A172 (cell line): ENCODE results near the gene CDC14B. TPM values are rescaled to one million over a fixed set of nuclear protein-coding genes. Genes with fewer than 3 reads are reported as not detected.
"Not testable (repeated sequence)": the region's sequence is repeated elsewhere in the genome, so short reads cannot be mapped to it uniquely, and the experiment has no call there.

ENCODE experiments used
- DNase-seq: peaks from one replicate; pipeline ENCODE4 v3.0.0-alpha.2; 2015; ENCODE audit warnings: low spot score
- total RNA-seq: library from RNA; depleted of rRNA; stranded (reverse); fragments of >200 nt; shearing (Covaris generic); gene quantifications from 2 replicates; pipeline ENCODE4 v1.2.3, GENCODE V29; 2014; rRNA removed

The CDC14B gene
- total RNA-seq, result 24.0 and 27.1 TPM in 2 replicates

DNA sequence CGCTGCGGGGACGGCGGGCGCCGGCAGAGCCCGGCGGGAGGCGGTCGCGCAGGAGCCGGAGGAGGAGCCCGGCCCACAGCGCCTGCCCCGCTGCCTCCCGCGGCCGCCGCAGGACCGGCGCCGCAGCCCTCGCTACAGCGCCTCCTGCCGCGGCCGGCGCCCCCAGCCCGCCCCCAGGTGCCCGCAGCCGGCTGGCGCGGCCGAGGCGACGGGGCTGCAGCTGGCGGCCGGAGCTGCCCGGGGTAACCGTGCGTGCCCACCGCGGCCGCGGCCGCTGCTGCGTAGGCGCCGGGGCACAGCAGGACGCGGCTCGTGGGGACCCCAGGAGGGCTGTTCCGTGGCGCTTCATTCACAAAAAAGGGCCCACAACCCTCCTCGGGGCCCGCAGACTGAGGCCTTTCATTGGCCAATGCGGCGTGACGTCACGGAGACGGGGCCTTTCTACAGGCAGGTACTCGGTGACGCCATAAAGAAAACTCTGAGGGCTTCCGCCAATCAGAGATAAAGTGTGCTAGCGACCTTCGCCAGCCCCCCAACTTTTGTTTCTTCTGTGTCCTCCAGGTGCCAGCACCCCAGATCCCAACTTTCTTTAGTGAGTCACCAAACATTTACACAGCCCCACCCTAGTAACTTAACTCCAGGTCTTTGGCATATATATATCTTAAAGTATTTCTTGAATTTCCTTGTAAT, at the start of gene CDC14B:
CDC14B (minus strand) TSS at position 353 of the 690 bp plus-strand sequence. CDS start 465 bp downstream, outside the sequence.
- peak; percentile 95 for DNase-seq

DNA sequence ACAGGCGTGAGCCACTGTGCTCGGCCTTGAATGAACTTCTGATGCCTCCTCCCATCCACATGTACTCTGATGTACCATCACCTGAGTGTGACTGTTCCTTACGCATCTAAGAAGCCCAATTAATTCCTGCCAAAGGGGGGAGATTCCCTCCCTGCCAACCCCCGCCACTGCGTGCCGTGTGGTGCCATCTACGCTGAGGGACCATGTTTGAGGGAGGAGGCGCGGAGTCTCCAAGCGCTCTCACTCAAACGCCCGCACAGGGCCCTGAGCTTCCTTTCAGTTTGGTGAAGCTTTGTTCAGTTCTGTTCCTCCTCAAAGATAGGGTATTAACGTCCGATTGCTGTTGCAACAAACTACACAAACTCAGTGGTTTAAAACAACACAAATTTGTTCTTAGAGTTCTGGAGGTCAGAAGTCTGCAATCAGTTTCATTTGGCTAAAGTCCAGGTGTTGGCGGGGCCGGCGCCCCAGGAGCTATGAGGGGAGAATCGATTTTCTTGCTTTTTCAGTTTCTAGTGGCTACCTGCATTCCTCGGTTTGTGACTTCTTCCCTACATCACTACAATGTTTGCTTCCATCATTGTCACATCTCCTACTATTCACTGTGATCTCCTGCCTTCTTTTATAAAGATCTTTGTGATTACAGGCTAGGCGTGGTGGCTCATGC, 49.4 kb upstream of the CDC14B start:
- no peak for DNase-seq

DNA sequence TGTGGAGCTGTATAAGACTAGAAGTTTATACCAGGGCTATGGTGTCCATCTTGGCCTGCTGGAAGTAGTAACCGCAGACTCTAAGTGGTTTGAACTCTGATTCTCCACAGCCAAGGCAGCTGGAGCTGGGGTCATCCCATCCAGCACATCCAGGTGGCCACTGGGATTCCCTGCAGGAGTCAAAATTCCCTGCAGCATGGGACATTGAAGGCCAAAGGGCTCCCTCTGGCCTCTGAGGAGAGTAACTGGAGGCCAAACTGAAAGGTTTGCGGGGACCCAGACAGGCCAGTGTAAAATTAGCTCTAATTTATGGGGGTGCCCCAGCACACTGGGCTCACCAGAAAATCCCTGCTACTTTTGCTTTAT, 47.7 kb upstream of the CDC14B start:
- no peak for DNase-seq

DNA sequence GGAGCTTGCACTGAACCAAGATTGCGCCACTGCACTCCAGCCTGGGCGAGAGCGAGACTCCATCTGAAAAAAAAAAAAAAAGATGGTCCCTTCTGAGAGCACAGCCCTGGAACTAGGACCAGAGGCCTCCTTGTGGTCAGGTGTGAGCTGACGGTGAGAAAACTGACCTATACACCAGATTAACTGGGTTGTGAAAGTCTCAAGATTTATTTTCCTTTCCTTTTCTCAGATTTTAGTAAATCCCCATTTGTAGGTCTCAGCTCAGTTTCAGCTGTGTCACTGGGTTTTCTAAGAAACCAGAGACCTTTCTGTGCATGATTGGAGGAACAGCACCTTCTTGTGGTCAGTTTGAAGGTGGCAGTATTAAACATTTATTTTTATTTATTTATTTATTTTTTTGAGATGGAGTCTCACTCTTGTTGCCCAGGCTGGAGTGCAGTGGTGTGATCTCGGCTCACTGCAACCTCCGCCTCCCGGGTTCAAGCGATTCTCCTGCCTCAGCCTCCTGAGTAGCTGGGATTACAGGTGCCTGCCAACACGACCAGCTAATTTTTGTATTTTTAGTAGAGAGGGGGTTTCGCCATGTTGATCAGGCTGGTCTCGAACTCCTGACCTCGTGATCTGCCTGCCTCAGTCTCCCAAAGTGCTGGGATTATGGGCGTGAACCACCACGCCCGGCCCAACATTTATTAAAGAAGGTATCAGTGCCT, 47.2 kb upstream of the CDC14B start:
- peak; percentile 80 for DNase-seq

DNA sequence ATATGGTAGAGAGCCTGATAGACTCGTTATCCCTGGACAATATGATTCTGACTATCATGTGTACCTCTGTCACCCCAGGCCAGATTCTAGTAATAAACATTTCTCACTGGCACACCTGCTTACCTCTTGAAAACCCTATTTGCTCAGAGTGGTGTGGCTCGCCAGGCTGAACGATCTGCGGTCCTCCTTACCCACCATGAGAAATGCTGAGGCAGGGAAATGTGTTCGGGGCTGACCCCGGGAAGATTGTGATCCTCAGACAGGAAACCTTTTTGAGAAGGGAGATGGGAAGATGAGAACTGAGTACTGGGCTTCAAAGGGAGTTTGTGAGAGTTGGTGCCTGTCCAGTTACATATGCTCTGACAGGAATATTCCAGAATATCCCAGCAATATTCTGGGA, 46.1 kb upstream of the CDC14B start:
- DNase-seq, result no peak

DNA sequence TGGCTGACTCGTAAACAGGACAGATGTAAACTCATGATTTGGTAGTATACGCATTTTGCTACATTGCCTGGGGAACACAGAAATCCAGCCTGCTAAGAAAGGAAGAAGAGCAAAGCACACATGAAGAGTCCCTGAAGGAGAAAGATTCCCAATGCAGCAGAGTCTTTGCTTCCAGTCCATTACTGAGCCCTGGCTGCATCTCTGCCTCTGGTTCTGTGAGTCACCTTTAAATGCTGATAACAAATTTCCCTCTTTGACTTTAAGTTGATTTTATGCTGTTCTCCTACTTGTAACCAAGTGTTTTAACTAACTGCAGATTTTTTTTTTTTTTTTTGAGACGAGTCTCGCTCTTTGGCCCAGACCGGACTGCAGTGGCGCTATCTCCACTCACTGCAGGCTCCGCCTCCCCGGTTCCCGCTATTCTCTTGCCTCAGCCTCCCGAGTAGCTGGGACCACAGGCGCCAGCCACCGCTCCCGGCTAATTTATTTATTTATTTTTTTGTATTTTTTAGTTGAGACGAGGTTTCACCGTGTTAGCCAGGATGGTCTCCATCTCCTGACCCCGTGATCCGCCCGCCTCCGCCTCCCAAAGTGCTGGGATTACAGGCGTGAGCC, 44.0 kb upstream of the CDC14B start:
- peak; percentile 48 for DNase-seq

DNA sequence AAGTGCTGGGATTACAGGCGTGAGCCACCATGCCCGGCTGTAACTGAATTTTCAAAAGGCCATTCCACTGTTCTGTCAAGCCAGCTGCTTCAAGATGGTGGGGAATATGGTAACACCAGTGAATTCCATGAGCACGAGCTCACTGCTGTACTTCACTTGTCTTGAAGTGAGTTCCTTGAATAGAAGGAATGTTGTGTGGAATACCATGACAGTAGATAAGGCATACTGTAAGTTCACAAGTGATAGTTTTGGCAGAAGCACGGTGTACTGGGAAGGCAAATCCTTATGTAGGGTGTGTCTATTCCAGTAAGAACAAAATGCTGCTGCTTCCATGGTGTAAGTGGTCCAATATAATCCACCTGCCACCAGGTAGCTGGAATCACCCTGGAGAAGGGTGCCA, 42.1 kb upstream of the CDC14B start:
- DNase-seq, result peak; percentile 57

DNA sequence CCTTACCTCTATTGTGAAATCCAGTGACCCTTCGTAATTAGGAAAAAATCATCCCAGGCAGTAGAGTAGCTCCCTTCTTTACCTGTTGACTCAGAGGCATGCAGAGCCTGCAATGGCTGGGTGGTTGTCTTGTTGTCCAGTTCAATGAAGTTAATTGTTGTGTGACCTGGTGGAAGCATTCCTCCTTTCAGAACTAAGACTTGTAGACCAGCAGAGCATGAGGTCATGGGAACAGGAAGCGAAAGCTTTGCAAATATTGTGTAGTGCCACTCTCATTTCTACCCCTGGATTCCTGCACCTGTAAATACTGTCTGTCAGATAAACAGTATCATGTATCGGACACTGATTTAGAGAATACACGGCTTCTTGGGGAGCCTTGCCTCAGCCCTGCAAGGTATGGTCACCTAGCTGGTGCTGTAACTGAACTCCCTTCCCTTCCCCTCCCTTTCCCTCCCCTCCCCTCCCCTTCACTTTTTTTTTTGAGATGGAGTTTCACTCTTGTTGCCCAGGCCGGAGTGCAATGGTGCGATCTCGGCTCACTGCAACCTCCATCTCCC, 41.1 kb upstream of the CDC14B start:
- DNase-seq, result no peak

DNA sequence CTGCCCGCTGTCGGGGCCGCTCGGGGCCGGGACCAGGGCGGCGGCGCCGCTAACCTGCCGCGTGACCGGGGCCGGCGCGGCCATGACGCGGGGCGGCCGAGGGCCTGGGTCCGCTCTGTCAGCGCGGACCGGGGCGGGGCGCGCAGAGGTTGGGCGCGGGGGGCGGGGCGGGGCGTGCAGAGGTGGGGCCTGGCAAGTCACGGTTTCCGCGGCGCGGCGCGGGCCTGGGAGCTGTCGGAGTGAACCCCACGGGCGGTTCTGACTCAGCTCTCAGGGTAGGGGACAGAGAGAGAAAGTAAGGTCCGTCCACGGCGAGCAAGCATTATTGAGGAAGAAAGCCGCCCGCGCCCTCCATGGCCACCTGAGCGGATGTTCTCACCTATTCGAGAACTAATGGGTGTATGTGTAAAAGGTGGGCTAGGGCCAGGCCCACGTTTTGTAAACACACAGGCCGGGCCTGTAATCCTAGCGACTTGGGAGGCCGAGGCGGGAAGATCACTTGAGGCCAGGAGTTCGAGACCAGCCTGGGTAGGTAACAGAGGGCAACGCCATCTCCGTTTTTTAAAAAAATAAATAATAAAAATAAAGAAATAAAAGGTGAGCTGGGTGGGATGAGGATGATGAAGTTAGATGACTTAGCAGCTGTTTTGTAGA, 35.7 kb upstream of the CDC14B start, which contains the start of gene PRXL2C:
PRXL2C (minus strand) TSS at position 120 of the 654 bp plus-strand sequence; CDS start at position 84, 36 bp downstream.
- DNase-seq, result peak; percentile 67

DNA sequence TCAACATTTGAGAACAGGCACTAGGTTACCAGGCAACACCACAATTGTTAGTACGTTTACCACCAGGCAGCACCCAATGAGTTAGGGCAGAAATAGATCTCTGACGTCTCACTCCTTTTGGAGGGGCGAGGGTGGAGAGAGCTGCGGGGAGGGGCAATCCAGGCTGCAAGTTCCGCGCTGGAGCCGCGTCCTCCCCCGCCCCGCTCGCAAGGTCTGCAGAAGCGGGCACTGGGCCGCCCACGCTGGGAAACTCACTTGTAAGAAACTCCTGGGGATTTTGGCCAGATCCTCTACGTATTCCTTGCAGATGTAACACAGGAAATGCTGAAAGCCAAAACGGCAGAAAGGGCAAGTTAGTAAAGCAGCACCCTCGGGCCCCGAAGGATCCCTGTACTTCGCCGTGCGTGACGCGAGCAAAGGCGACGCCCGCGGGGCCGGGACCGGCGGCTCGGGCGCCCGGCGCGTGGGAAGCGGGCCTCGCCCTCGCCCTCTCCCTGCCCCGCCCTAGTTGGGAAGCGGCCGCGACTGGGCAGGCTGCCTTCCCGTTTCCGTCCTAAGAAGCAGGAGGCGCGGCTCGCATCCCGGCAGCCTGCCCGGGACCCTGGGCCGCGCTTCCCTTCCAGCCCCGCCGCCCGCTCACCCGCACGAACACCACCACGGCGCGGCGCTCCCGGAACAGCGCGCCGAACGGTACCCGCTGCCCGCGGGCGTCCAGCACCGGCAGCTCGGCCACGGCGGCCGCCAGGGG, 35.0 kb upstream of the CDC14B start:
- DNase-seq, result peak; percentile 72

DNA sequence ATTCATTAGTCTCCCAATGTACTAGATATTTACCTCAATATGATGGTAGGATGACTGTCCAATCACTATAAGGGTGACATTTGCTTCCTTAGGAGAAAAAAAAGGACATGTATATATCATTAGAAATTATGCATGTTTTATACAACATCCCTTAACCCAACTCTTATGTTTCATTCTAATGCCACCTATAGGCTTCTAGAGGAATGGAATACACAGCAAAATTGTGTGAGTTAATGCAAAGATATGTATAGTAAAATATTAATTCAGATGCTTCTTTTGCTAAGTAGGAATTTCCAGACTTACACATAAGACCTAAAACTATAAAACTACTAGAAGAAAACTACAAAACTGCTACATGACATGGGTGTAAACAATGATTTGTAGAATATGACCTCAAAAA, 32.0 kb upstream of the CDC14B start:
- peak; percentile 41 for DNase-seq

DNA sequence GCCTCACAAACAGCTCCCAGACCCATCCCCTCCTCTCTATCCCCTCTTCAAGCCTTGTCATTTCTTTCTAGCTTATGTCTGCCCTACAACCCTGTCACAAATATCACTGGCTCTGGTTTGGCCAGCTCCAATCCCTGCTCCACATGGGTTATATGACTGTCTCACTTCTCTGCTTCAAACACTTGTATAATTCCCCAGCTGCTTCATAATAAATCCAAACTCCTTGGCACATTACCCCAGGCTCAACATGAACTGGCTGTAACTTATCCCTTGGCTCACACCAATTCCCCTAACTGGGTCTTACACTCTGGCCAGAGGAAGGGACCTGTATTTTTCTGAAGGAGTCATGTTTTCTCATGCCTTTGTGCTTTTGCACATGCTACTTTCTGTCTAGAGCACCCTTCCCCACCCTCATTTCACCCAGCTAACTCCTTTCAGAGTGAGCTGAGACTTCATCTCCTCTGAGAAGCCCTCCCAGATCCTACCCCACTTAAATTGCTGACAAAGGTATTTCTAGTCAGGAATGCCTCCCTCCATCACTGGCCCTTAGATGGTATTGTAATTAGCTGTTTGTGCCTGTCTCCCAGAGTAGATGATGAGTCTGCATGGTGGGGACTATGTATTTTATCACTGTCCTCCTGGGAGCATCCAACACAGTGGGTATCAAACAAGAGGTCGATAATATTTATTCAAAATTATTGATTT, 30.1 kb upstream of the CDC14B start:
- no peak for DNase-seq

DNA sequence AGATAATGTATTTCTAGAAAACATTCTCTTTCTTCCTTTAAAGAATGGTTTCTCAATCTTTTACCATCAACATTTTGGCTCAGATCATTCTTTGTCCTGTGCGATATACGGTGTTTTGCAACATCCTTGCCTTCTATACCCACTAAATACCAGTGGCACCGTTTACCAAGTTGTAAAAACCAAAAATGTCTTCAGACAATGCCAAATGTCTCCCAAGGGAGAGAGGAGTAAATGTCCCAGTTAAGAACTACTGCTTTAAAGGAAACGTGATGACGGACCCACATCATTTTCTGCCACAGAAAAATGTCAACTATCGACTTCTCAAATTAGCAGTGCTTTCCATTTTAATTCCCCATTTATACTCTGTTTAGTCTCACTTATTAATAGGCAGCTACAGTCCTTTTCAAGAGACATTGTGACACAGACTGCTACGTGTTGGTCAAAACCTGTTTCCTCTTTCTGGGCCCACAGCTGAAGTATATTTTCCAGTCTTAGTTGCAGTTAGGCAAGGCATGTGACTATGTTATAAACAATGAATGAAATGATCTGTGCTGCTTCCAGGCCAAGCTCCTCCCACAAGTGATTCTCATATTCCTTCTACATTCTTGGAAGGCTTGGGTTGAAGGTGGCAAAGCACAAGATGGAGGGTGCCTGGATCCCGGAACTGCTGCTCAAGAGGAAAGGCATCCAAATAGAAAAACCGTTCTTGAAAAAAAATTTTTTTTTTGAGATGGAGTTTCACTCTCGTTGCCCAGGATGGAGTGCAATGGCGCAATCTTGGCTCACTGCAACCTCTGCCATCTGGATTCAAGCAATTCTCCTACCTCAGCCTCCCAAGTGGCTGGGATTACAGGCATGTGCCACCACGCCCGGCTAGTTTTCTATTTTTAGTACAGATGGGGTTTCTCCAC, 26.7 kb upstream of the CDC14B start:
- DNase-seq, result peak; percentile 26

DNA sequence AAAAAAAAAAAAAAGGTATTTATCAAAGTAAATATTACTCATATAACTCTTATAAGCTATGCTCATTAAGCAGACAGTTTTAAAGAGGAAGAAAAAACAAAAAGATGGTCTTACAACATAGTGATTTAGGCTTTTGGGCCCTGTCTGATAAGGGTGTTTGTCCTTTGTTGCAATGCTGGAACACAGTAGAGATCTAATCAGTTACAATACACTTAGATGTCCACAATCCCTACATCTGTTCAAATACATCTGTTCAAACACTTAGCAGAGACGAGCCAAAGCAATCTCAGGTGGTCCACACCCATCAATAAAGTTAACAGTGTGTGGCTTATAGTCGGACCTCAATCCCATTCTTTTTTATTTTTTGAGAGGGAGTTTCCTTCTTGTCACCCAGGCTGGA, 24.5 kb upstream of the CDC14B start:
- no peak for DNase-seq

DNA sequence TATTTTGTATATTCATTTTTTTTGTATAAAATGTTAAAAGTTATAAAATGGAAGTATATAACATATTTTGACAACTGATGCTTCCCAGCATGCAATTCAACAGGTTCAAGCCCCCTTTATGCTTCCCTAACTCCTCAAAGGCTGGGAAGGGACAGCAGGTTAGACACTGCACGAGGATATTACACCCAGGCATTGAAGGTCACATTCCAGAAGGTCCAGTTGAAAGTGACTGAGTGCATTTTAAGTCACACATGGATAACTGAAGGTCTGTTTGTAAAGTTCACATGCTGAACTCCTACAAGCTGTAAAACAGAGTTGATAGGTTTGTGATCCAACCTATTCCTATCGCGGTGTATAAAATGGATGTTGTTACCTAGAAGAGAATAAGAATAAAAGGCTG, 21.9 kb upstream of the CDC14B start:
- DNase-seq, result no peak

DNA sequence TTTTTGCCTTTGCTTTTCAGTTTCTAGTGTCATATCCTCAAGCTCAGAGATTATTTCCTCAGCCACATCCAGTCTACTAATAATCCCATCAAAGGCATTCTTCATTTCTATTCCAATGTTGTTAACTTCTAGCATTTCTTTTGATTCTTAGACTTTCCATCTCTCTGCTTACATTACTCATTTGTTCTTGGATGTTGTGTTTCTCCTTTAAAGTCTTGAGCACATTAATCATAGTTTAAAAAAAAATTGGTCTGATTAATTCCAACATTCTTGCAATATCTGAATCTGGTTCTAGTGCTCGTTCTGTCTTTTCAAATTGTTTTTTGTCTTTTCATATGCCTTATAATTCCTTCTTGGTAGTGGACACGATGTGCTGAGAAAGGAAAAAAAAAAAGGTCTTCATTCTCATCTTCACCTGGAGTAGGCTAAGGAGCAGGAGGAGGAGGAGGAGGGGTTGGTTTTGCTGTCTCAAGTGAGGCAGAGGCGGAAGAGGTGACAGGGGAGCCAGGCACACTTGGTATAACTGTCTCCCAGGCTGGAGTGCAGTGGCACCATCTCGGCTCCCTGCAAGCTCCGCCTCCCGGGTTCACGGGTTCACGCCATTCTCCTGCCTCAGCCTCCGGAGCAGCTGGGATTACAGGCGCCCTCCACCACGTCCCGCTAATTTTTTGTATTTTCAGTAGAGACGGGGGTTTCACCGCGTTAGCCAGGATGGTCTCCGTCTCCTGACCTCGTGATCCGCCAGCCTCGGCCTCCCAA, 19.1 kb upstream of the CDC14B start:
- no peak for DNase-seq

DNA sequence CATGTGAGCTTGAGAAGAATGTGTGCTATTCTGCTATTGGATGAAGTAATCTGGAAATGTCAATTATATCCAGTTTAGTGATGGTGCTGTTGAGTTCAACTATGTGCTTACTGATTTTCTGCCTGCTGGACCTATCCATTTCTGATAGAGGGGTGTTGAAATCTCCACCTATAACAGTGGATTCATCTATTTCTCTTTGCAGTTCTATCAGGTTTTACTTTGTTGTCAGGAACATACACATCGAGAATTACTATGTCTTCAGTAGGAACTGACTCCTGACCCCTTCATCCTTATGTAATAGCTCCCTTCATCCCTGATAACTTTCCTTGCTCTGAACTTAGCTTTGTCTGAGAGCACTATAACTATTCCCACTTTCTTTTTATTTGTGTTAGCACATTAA, 16.7 kb upstream of the CDC14B start:
- DNase-seq, result no peak

DNA sequence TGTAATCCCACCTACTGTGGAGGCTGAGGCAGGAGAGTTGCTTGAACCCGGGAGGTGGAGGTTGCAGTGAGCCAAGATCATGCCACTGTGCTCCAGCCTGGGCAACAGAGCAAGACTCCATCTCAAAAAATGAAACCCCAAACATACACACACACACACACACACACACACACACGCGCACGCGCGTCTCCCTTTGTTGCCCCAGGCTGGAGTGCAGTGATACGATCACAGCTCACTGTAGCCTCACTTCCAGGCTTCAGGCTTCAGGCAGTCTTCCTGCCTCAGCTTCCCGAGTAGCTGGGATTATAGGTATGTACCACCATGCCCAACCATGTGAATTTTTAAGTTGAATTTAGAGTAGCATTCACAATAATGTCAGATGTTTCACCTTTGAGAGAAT, 13.9 kb upstream of the CDC14B start:
- DNase-seq, result not testable (repeated sequence)
